Keratinocyte (primary cell): Measurements from ENCODE around the gene INSRR. TPM values are rescaled to one million over a fixed set of nuclear protein-coding genes. Genes with fewer than 3 reads are reported as not detected.

ENCODE experiments used
- DNase-seq: peaks from one replicate; pipeline ENCODE4 v3.0.0-alpha.2; 2011; ENCODE audit warnings: low read depth, missing footprints, low spot score
- FAIRE-seq: peaks from 2 replicates; lab custom pipeline; 2011; peaks lifted over from hg19 to GRCh38; lab: Jason Lieb, UNC
- H2AFZ ChIP-seq: 2 replicates; pipeline ENCODE4 v1.6.0; 2012; ENCODE audit warnings: low read length, control low read depth, inconsistent platforms; ENCODE audit not compliant: control insufficient read depth
- H3K27ac ChIP-seq: 2 replicates; pipeline ENCODE4 v1.5.1; 2011; ENCODE audit warnings: low read length; ENCODE audit not compliant: control insufficient read depth, insufficient read depth
- H3K27me3 ChIP-seq: 3 replicates; pipeline ENCODE4 v1.6.0; 2011; ENCODE audit warnings: low read length; ENCODE audit not compliant: control insufficient read depth, insufficient read depth; ENCODE audit errors: extremely low read depth
- H3K36me3 ChIP-seq, 2 experiments: 2 replicates in 1 of 2; 3 replicates in 1 of 2; pipeline ENCODE4 v1.5.1; 2011; ENCODE audit warnings: low read length in 2 of 2, mild to moderate bottlenecking in 1 of 2; ENCODE audit not compliant: control insufficient read depth in 2 of 2, insufficient read depth in 2 of 2; ENCODE audit errors: extremely low read depth in 1 of 2
- H3K4me1 ChIP-seq: 3 replicates; pipeline ENCODE4 v1.5.1; 2011; ENCODE audit warnings: low read length; ENCODE audit not compliant: control insufficient read depth, insufficient read depth; ENCODE audit errors: extremely low read depth
- H3K4me2 ChIP-seq: 3 replicates; pipeline ENCODE4 v1.6.0; 2011; ENCODE audit warnings: low read depth, low read length; ENCODE audit not compliant: control insufficient read depth, insufficient read depth; ENCODE audit errors: extremely low read depth
- H3K4me3 ChIP-seq, 3 experiments: fragments of 200-600 bp in 1 of 3; sonication (generic) in 1 of 3; 2 replicates in 2 of 3; 3 replicates in 1 of 3; pipeline ENCODE4 v1.5.1; 2011 to 2016; ENCODE audit warnings: low read length in 3 of 3, mild to moderate bottlenecking in 3 of 3, control low read depth in 2 of 3, inconsistent platforms in 1 of 3, low read depth in 1 of 3, mixed read lengths in 1 of 3, mixed run types in 1 of 3, moderate library complexity in 1 of 3; ENCODE audit not compliant: control insufficient read depth in 2 of 3, insufficient read depth in 2 of 3; ENCODE audit errors: extremely low read depth in 1 of 3
- H3K79me2 ChIP-seq: 2 replicates; pipeline ENCODE4 v1.6.0; 2012; ENCODE audit warnings: low read length; ENCODE audit not compliant: control insufficient read depth, insufficient read depth
- H3K9ac ChIP-seq: 3 replicates; pipeline ENCODE4 v1.6.0; 2011; ENCODE audit warnings: low read length; ENCODE audit not compliant: control insufficient read depth, insufficient read depth; ENCODE audit errors: extremely low read depth
- H3K9me1 ChIP-seq: 3 replicates; pipeline ENCODE4 v1.6.0; 2011; ENCODE audit warnings: low read length; ENCODE audit not compliant: control insufficient read depth, insufficient read depth; ENCODE audit errors: extremely low read depth
- H3K9me3 ChIP-seq: 2 replicates; pipeline ENCODE4 v1.5.1; 2012; ENCODE audit warnings: low read depth, low read length; ENCODE audit not compliant: control insufficient read depth
- H4K20me1 ChIP-seq: 3 replicates; pipeline ENCODE4 v1.6.0; 2011; ENCODE audit warnings: low read length; ENCODE audit not compliant: control insufficient read depth, insufficient read depth; ENCODE audit errors: extremely low read depth
- EZH2 ChIP-seq: IDR thresholded peaks from one replicate; pipeline ENCODE4 v1.6.1; 2012; ENCODE audit warnings: inconsistent platforms, mild to moderate bottlenecking, low read length, moderate library complexity
- dilution Hi-C: fragments of 300-500 bp; cut with MboI; formaldehyde crosslinking; loops from one replicate; pipeline ENCODE4 v1.7.0; 2020; ENCODE audit warnings: low sequenced_read_pairs; ENCODE audit not compliant: extremely low pct_ligation_motif_present
- polyA plus RNA-seq, 5 experiments: library from polyadenylated mRNA; depleted of rRNA in 3 of 5; stranded (reverse) in 3 of 5; stranded (forward) in 1 of 5; unstranded in 1 of 5; fragments of >200 nt; gene quantifications; 1 replicate in 1 of 5; 2 replicates in 3 of 5; 3 replicates in 1 of 5; pipeline versions ENCODE4 v1.2.1 to v1.2.3, GENCODE V29; 2011 to 2012; ENCODE audit warnings: missing spikeins in 2 of 5, low read depth in 1 of 5, low replicate concordance in 1 of 5
- TF ChIP-seq, protein P1 (sequence below), 3 experiments: IDR thresholded peaks in 1 of 3; conservative IDR thresholded peaks in 1 of 3; optimal IDR thresholded peaks in 1 of 3; 2 replicates in 2 of 3; 3 replicates in 1 of 3; pipeline versions ENCODE3 to v1.5.1; 2011; ENCODE audit warnings: low read length in 3 of 3, mild to moderate bottlenecking in 3 of 3, moderate library complexity in 2 of 3, control low read depth in 1 of 3, inconsistent platforms in 1 of 3; ENCODE audit not compliant: insufficient read depth in 2 of 3; ENCODE audit errors: extremely low read depth in 1 of 3

INSRR gene
- polyA plus RNA-seq, 1 donor (not counting 4 experiments of a cell fraction or from before 2014, with no cell fraction given): not detected

DNA sequence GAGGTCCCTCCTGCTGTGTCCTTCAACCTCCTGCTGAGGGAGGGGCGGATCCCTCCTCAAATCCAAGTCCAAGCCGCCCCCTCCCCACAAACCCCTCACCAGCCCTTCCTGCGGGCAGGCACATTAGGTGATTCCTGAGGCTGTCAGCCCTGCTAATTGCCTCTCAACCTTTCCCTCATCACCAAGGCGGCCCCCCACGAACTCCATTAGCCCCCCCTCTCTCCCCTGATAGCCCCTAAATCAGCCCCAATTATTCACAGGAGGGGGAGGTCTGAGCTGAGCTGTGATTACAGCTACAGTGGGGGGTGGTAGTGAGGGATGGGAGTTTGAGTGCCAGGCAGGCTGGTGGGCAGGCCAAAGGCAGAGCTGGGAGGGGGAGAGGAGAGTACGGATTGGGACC, 28.8 kb upstream of the INSRR start:
- Histone ChIP-seq H3K4me2 (no peak overlapping the region), H3K9me3 (no peaks in the 10 kb centered on the region), H3K9ac (no peak overlapping the region), H3K9me1 (no peaks in the 10 kb centered on the region), H3K27me3 (peaks cover 33% of the 10 kb centered on the region), H3K4me1 (peaks cover 4% of the 10 kb centered on the region), H2AFZ (no peak overlapping the region), H3K36me3 (no peaks in the 10 kb centered on the region), H3K4me3 (no peak overlapping the region), H3K79me2 (no peaks in the 10 kb centered on the region), H3K27ac (no peak overlapping the region), H4K20me1 (peaks cover 3% of the 10 kb centered on the region)
- TF ChIP-seq, protein P1, sequence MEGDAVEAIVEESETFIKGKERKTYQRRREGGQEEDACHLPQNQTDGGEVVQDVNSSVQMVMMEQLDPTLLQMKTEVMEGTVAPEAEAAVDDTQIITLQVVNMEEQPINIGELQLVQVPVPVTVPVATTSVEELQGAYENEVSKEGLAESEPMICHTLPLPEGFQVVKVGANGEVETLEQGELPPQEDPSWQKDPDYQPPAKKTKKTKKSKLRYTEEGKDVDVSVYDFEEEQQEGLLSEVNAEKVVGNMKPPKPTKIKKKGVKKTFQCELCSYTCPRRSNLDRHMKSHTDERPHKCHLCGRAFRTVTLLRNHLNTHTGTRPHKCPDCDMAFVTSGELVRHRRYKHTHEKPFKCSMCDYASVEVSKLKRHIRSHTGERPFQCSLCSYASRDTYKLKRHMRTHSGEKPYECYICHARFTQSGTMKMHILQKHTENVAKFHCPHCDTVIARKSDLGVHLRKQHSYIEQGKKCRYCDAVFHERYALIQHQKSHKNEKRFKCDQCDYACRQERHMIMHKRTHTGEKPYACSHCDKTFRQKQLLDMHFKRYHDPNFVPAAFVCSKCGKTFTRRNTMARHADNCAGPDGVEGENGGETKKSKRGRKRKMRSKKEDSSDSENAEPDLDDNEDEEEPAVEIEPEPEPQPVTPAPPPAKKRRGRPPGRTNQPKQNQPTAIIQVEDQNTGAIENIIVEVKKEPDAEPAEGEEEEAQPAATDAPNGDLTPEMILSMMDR (optimal IDR thresholded peaks at IDR 0.05 in 1 of 3, IDR thresholded peaks at IDR 0.05 in 1 of 3, conservative IDR thresholded peaks at IDR 0.05 in 1 of 3; ENCODE audit: extremely low read depth in 1 of 3, insufficient read depth in 2 of 3, low read length in 3 of 3): no peak
- TF ChIP-seq EZH2: no peak
- DNase-seq: no peak
- dilution Hi-C loops: no loop called here
- FAIRE-seq: no peak

DNA sequence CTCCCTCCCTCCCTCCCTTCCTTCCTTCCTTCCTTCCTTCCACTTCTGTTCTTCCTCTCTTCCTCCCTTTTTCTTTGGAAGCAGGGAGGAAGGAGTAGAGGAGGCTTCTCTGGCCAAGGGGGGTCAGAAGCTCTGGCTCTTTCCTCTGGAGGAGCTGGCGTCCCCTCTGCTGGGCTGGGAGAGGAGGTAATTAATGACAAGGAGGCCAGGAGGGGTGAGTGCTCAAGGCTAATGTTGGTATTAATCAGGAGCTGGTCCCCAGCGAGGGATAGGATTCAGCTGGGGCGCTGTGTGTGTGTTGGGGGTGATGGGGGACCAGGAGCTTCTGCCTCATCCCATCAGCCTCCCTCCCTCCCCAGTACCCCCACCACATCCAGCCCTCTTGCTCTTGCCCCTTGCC, 28.4 kb upstream of the INSRR start:
- dilution Hi-C loops: no loop called here
- Histone ChIP-seq H3K27me3 (peaks cover 37% of the 10 kb centered on the region), H3K4me1 (peaks cover 4% of the 10 kb centered on the region), H3K36me3 (no peaks in the 10 kb centered on the region), H3K9me1 (no peaks in the 10 kb centered on the region), H4K20me1 (peaks cover 3% of the 10 kb centered on the region), H3K4me2 (no peak overlapping the region), H3K9me3 (no peaks in the 10 kb centered on the region), H3K27ac (no peak overlapping the region), H3K4me3 (no peak overlapping the region), H3K9ac (no peak overlapping the region), H2AFZ (no peak overlapping the region), H3K79me2 (no peaks in the 10 kb centered on the region)
- TF ChIP-seq, protein P1 (optimal IDR thresholded peaks at IDR 0.05 in 1 of 3, IDR thresholded peaks at IDR 0.05 in 1 of 3, conservative IDR thresholded peaks at IDR 0.05 in 1 of 3; ENCODE audit: extremely low read depth in 1 of 3, insufficient read depth in 2 of 3, low read length in 3 of 3): no peak
- no peak for TF ChIP-seq EZH2
- DNase-seq (no peak), FAIRE-seq (no peak)
